GM23248 (cell line): ENCODE results near the gene GNAQ. TPM values are rescaled to one million over a fixed set of nuclear protein-coding genes. Genes with fewer than 3 reads are reported as not detected.
"Not testable (repeated sequence)": the region's sequence is repeated elsewhere in the genome, so short reads cannot be mapped to it uniquely, and the experiment has no call there.

Experiments
- DNase-seq: peaks from one replicate; pipeline ENCODE4 v3.0.0-alpha.2; 2015
- H2AFZ ChIP-seq: fragments of 200-600 bp; sonication (generic); 2 replicates; pipeline ENCODE4 v1.6.1; 2016; ENCODE audit warnings: antibody characterized with exemption
- H3F3A ChIP-seq: fragments of 200-600 bp; sonication (generic); 2 replicates; pipeline ENCODE4 v1.6.1; 2016; ENCODE audit warnings: mild to moderate bottlenecking, antibody characterized with exemption, mixed run types; ENCODE audit not compliant: insufficient read depth
- H3K27ac ChIP-seq: fragments of 200-600 bp; sonication (generic); 2 replicates; pipeline ENCODE4 v1.5.1; 2016; ENCODE audit warnings: mild to moderate bottlenecking
- H3K27me3 ChIP-seq: fragments of 200-600 bp; sonication (generic); replicated peaks from 2 replicates; pipeline ENCODE4 v1.6.1; 2016; ENCODE audit warnings: mild to moderate bottlenecking; ENCODE audit not compliant: insufficient read depth
- H3K36me3 ChIP-seq: fragments of 200-600 bp; sonication (generic); 2 replicates; pipeline ENCODE4 v1.6.1; 2016; ENCODE audit warnings: low read depth, mild to moderate bottlenecking
- H3K4me1 ChIP-seq: fragments of 200-600 bp; sonication (generic); 2 replicates; pipeline ENCODE4 v1.6.1; 2016; ENCODE audit warnings: mild to moderate bottlenecking; ENCODE audit not compliant: insufficient read depth
- H3K4me2 ChIP-seq: fragments of 200-600 bp; sonication (generic); one replicate; pipeline ENCODE4 v1.6.1; 2016; ENCODE audit warnings: mild to moderate bottlenecking; ENCODE audit not compliant: unreplicated experiment
- H3K4me3 ChIP-seq: fragments of 200-600 bp; sonication (generic); 2 replicates; pipeline ENCODE4 v1.5.1; 2016; ENCODE audit warnings: mild to moderate bottlenecking
- H3K79me2 ChIP-seq: fragments of 200-600 bp; sonication (generic); 2 replicates; pipeline ENCODE4 v1.6.1; 2016; ENCODE audit warnings: mild to moderate bottlenecking; ENCODE audit not compliant: insufficient read depth
- H3K9ac ChIP-seq: fragments of 200-600 bp; sonication (generic); 2 replicates; pipeline ENCODE4 v1.6.1; 2016; ENCODE audit warnings: mild to moderate bottlenecking
- H3K9me2 ChIP-seq: fragments of 200-600 bp; sonication (generic); 2 replicates; pipeline ENCODE4 v1.6.1; 2016; ENCODE audit warnings: mixed run types, mild to moderate bottlenecking, moderate library complexity; ENCODE audit not compliant: insufficient read depth
- H3K9me3 ChIP-seq: fragments of 200-600 bp; sonication (generic); one replicate; pipeline ENCODE4 v1.6.1; 2017; ENCODE audit warnings: low read depth
- H4K20me1 ChIP-seq: fragments of 200-600 bp; sonication (generic); 2 replicates; pipeline ENCODE4 v1.6.0; 2016; ENCODE audit not compliant: insufficient read depth
- EZH2 ChIP-seq: fragments of 200-600 bp; sonication (generic); IDR thresholded peaks from 2 replicates; pipeline ENCODE4 v1.6.1; 2018; ENCODE audit warnings: antibody characterized with exemption, mild to moderate bottlenecking; ENCODE audit not compliant: insufficient read depth, poor library complexity, severe bottlenecking
- EZH2phosphoT487 ChIP-seq: fragments of 200-600 bp; sonication (generic); IDR thresholded peaks from 2 replicates; pipeline ENCODE4 v1.6.1; 2018; ENCODE audit warnings: antibody characterized with exemption, moderate library complexity, mild to moderate bottlenecking, low read depth; ENCODE audit not compliant: insufficient read depth
- WGBS, 2 experiments: methylation state at CpG; one replicate each; pipeline ENCODE4 v1.1.6; 2015 to 2017; ENCODE audit warnings: low lambda C conversion rate in 2 of 2, low coverage in 1 of 2; ENCODE audit errors: missing lambda C conversion rate in 2 of 2; 5-methylcytosine and 5-hydroxymethylcytosine counted together
- in situ Hi-C: fragments of 300-500 bp; cut with MboI; formaldehyde crosslinking; loops from 2 replicates; pipeline ENCODE4 v1.15.0; 2020
- polyA plus RNA-seq: library from polyadenylated mRNA; unstranded; fragments of >200 nt; fragmentation: Nextera tagmentation; extraction: Ambion mirVana; gene quantifications from 2 replicates; pipeline ENCODE4 v1.2.1, GENCODE V29; 2016
- total RNA-seq: library from RNA; depleted of rRNA; stranded (reverse); fragments of >200 nt; shearing (Covaris generic); gene quantifications from 2 replicates; pipeline ENCODE4 v1.2.3, GENCODE V29; 2014

Gene GNAQ
- total and polyA plus RNA-seq, 2 experiments from 2014 or later = 11.5 to 32.7 TPM

DNA sequence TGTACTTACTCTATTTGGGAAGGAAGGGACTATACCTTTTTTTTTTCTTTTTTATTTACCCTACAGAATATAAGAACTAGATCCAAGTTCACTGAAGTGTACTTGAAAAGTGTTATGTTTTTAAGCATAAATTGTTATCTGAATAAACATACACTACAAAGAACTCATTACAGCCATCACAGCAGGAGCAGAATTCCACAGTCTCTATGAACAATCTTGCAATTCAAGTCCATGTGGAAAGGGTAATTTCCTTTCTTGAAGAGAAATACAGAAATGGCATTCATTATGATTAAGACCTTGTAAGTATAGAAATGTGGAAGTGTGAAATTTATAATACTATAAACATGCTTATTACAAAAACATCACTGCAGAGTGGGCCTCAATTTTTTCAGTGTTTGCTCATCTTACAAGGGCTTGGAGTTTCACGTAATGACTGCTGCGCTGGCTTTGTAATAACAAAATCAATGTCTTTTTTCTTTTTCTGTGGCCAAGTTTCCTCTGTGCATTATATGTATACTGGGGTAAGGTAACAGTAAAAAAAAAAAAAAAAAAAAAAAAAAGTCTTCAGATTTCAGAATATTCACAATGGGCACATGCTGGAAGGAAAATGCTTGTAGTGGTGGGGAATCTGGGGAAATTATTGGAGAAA is 306.4 kb downstream of the GNAQ start:
- no peaks in the 10 kb centered on the region for H3F3A ChIP-seq
- H3K4me2 ChIP-seq = no peak overlapping the region
- H3K9me2 ChIP-seq = no peaks in the 10 kb centered on the region
- H3K27me3 ChIP-seq = no peaks in the 10 kb centered on the region
- H3K4me1 ChIP-seq = no peaks in the 10 kb centered on the region; the same call in 1 of the 2 replicates
- in situ Hi-C loops = no loop called here
- no peak overlapping the region for H3K9ac ChIP-seq
- H3K4me3 ChIP-seq = no peak overlapping the region
- peaks cover 4% of the 10 kb centered on the region; the same call in 1 of the 2 replicates for H3K79me2 ChIP-seq
- 50 to 52% methylated on average over 2 of the region's 2 CpGs for WGBS, 2 experiments
- TF ChIP-seq EZH2 (no peak), EZH2phosphoT487 (no peak)
- DNase-seq = no peak
- no peaks in the 10 kb centered on the region for H4K20me1 ChIP-seq
- H3K27ac ChIP-seq = no peak overlapping the region
- H3K9me3 ChIP-seq = no peaks in the 10 kb centered on the region
- peaks cover 14% of the 10 kb centered on the region for H3K36me3 ChIP-seq
- H2AFZ ChIP-seq = no peak overlapping the region

GRCh38 chr9:77721156-77721555 is 310.5 kb downstream of the GNAQ start:
- H3K4me3 ChIP-seq, H4K20me1 ChIP-seq, H3K9ac ChIP-seq, DNase-seq, H3K27me3 ChIP-seq, H2AFZ ChIP-seq, H3K79me2 ChIP-seq, H3K4me2 ChIP-seq, in situ Hi-C loops, H3K9me3 ChIP-seq, H3K9me2 ChIP-seq: not testable (repeated sequence)
- Histone ChIP-seq H3F3A (peaks cover 25% of the 10 kb centered on the region), H3K4me1 (peaks cover 31% of the 10 kb centered on the region), H3K27ac (0 out of 2 replicates have a peak overlapping the region, but pooled peaks have one; percentile 3), H3K36me3 (peaks cover 14% of the 10 kb centered on the region; the same call in 1 of the 2 replicates)
- 93 to 96% methylated on average over 11 of the region's 11 CpGs for WGBS, 2 experiments

GRCh38 chr9:77719321-77719720 is 312.3 kb downstream of the GNAQ start:
- 38 to 40% methylated on average over 3 of the region's 3 CpGs for whole genome bisulfite sequencing, 2 experiments
- H3K9me2 ChIP-seq = no peaks in the 10 kb centered on the region
- no peak for DNase-seq
- peaks cover 10% of the 10 kb centered on the region; the same call in 1 of the 2 replicates for H3K79me2 ChIP-seq
- no peak overlapping the region for H3K4me2 ChIP-seq
- in situ Hi-C loops = no loop called here
- no peaks in the 10 kb centered on the region for H3K27me3 ChIP-seq
- TF ChIP-seq EZH2 (no peak), EZH2phosphoT487 (no peak)
- H3K9ac ChIP-seq = no peak overlapping the region
- H3F3A ChIP-seq = peaks cover 34% of the 10 kb centered on the region
- peaks cover 14% of the 10 kb centered on the region; the same call in 1 of the 2 replicates for H3K36me3 ChIP-seq
- H4K20me1 ChIP-seq = no peaks in the 10 kb centered on the region
- H2AFZ ChIP-seq = no peak overlapping the region
- H3K27ac ChIP-seq = no peak overlapping the region
- H3K4me3 ChIP-seq = no peak overlapping the region
- peaks cover 39% of the 10 kb centered on the region for H3K4me1 ChIP-seq
- no peaks in the 10 kb centered on the region for H3K9me3 ChIP-seq

- H3F3A ChIP-seq = peaks cover 44% of the 10 kb centered on the region
- H3K27me3 ChIP-seq, H3K36me3 ChIP-seq, H3K9me3 ChIP-seq, H3K9me2 ChIP-seq, H3K4me3 ChIP-seq, in situ Hi-C loops, H4K20me1 ChIP-seq, H3K79me2 ChIP-seq, H2AFZ ChIP-seq: not testable (repeated sequence)
- H3K4me1 ChIP-seq = peaks cover 49% of the 10 kb centered on the region
- TF ChIP-seq EZH2phosphoT487 = 0 out of 2 replicates have a peak, but pooled peaks have one; percentile 1
- peak overlapping the region; percentile 63 for H3K4me2 ChIP-seq
- WGBS, 2 experiments = 21 to 29% methylated on average over 5 of the region's 5 CpGs
- DNase-seq = peak; percentile 71
- H3K27ac ChIP-seq = peak overlapping the region; percentile 89
- H3K9ac ChIP-seq = peak overlapping the region; percentile 60
Observed at GRCh38 chr9:77718298-77718640, 313.3 kb downstream of the GNAQ start.
